Mammary microvascular endothelial cell (primary cell): Measurements from ENCODE around the gene RGP1. TPM values are rescaled to one million over a fixed set of nuclear protein-coding genes. Genes with fewer than 3 reads are reported as not detected.

Experiments used
- total RNA-seq: library from RNA; depleted of rRNA; stranded (reverse); fragments of >200 nt; gene quantifications from 2 replicates; pipeline ENCODE4 v1.2.3, GENCODE V29; 2015

RGP1 gene, protein sequence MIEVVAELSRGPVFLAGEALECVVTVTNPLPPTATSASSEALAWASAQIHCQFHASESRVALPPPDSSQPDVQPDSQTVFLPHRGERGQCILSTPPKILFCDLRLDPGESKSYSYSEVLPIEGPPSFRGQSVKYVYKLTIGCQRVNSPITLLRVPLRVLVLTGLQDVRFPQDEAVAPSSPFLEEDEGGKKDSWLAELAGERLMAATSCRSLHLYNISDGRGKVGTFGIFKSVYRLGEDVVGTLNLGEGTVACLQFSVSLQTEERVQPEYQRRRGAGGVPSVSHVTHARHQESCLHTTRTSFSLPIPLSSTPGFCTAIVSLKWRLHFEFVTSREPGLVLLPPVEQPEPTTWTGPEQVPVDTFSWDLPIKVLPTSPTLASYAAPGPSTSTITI
- 11.1 and 12.1 TPM in 2 replicates for total RNA-seq

DNA sequence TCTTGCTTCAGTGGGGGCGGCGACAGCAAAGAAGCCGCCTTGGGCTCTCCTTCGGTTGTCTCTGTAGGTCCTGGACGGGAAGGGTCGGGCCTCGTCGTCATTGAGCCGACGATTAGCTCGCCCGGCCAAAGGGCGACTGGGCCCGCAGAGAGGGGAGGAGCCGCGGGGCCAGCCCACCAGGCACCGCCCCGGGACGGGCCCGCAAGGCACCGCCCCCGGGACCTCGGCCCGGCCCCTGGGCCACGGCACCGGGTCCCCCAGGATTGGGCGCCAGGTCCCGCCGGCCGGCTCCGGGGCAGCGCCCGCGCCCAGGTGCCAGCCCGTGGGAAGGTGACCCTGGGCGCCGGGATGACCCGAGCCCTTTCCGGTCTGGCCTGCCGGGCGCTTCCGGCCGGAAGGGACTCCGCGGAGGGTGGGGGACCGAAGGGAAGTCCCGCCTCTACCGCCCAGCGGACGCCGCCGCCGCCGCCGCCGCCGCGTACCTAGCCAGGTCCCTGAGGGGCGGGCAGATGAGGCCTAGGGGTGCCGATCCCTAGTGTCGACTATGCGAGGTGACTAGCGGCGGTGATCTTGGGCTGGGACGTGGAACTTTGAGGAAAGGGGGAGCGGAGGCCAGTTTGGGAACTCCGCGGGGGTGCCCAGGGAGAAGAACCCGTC is at the start of gene RGP1, which contains the start of gene GBA2:
Gene RGP1 (plus strand): TSS at position 430 of the 657 bp plus-strand sequence. CDS start 469 bp downstream, outside the sequence.
Gene GBA2 (minus strand): TSS at position 371 of the 657 bp plus-strand sequence. CDS start 524 bp downstream, outside the sequence.

DNA sequence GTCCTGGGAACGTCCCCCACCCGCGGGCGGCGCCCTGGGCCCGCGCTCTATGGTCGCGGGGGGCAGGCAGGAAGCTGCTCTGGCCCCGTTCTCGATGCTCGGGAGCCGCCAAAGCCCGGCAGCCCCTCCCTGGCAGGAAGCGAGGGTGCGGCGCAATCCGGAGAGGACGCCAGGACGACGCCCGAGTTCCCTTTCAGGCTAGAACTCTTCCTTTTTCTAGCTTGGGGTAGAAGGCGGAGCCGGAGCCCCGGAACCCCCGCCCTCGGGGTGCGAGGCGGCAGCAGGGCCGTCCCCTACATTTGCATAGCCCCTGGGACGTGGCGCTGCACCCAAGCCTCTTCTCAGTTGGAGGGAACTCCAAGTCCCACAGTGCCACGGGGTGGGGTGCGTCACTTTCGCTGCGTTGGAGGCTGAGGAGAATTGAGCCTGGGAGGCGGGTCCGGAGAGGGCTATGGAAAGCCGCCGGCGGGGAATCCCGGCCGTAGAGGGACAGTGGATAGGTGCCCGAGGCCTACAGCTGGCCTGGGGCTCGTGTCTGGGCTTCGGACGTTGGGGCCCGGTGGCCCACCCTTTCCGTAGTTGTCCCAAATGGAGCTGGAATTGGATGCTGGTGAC is 16.8 kb upstream of the RGP1 start, which contains the start of the genes CREB3 and TLN1:
Gene CREB3 (plus strand): TSS at position 482 of the 615 bp plus-strand sequence. CDS start 107 bp downstream, at position 589.
Gene TLN1 (minus strand): TSS at position 11 of the 615 bp plus-strand sequence. CDS start 6,501 bp downstream, outside the sequence.

DNA sequence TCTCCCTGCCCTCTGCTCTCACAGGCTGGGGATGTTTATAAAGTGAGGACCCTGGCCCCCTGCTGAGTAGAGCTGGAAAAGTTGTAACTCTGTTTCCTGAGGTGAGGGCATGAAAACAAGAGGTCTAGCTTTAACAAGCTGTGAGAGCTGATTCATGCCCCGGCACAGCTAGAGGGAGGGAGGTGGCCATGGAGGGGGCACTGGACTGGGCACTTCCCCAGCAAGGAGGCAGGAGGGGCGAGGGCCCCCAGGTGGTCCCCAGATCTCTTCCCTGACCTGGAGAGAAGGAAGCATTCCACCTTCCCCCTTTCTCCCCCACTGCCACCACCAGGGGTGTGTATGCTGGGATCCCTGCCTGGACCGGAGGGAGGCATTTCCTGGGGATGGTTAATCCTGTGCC is 5.2 kb downstream of the RGP1 start, which contains the start of gene MSMP:
Gene MSMP (minus strand): TSS at position 13 of the 400 bp plus-strand sequence. CDS start 147 bp downstream, outside the sequence.

DNA sequence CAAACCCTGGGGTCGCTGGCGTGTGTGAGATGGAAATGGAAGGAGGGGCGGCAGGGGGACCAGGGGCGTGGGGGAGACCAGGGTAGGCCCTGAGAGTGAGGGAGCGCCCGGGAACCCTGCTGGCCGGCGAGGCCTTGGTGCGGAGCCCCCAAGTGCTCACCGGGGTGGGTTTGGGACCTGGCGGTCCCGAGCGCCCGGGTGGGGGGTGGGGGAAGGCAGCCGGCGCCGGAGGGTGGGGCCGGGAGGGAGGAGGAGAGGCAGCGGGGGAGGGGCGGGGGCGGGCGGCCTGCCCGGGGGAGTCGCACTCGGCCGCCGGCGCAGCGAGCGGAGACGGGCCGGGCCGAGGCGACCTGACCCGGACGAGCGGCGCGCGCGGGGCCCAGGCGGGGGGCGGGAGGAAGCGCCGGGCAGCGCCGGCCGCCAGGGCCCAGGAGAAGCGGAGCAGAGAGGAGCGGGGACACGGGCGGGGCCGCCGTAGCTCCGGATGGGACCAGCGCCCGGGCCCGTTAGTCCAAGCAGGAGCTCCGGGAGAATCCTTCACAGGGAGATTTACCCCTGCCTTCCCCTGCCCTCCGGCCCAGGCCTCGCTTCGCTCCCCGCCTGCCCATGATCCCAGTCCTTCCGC is 42.3 kb downstream of the RGP1 start, which contains the start of gene NPR2:
Gene NPR2 (plus strand): TSS at position 295 of the 625 bp plus-strand sequence. CDS start 818 bp downstream, outside the sequence.

Other genes with a start within 250 kb of the RGP1 start
- gene TESK1, start 144.0 kb upstream of the RGP1 start, total RNA-seq = 9.2 and 10.3 TPM in 2 replicates
- not detected in 2 replicates for gene CD72, start 130.9 kb upstream of the RGP1 start, total RNA-seq
- not detected in 2 replicates for gene SIT1, start 98.4 kb upstream of the RGP1 start, total RNA-seq
- gene RMRP, start 91.3 kb upstream of the RGP1 start, total RNA-seq = 1,920 and 1,967 TPM in 2 replicates
- 13.1 and 25.2 TPM in 2 replicates for gene CCDC107, start 91.0 kb upstream of the RGP1 start, total RNA-seq
- gene ARHGEF39, start 84.1 kb upstream of the RGP1 start, total RNA-seq = 3.1 and 3.5 TPM in 2 replicates
- gene CA9, start 75.4 kb upstream of the RGP1 start, total RNA-seq = not detected in 2 replicates
- 6.3 and 13.4 TPM in 2 replicates for gene TPM2, start 59.4 kb upstream of the RGP1 start, total RNA-seq
- gene TLN1, start 17.1 kb upstream of the RGP1 start, total RNA-seq = 266 and 304 TPM in 2 replicates
- 74.7 and 85.8 TPM in 2 replicates for gene CREB3, start 16.6 kb upstream of the RGP1 start, total RNA-seq
- gene GBA2, start 59 bp upstream of the RGP1 start, total RNA-seq = 26.6 and 29.1 TPM in 2 replicates
- 1.0 and 3.6 TPM in 2 replicates for gene MSMP, start 5.0 kb downstream of the RGP1 start, total RNA-seq
- 5.1 and 7.9 TPM in 2 replicates for gene NPR2, start 42.3 kb downstream of the RGP1 start, total RNA-seq
- 0.20 TPM in 1 of 2 replicates, not detected in the other for gene SPAG8, start 63.0 kb downstream of the RGP1 start, total RNA-seq
- 17.2 and 20.4 TPM in 2 replicates for gene HINT2, start 65.8 kb downstream of the RGP1 start, total RNA-seq
- gene FAM221B, start 79.4 kb downstream of the RGP1 start, total RNA-seq = not detected in 2 replicates
- 0.27 and 0.79 TPM in 2 replicates for gene TMEM8B, start 79.9 kb downstream of the RGP1 start, total RNA-seq
- not detected in 2 replicates for gene OR13J1, start 121.1 kb downstream of the RGP1 start, total RNA-seq
- 0.69 and 2.0 TPM in 2 replicates for gene HRCT1, start 156.9 kb downstream of the RGP1 start, total RNA-seq
- 26.6 and 26.8 TPM in 2 replicates for gene SPAAR, start 160.2 kb downstream of the RGP1 start, total RNA-seq
- gene OR2S2, start 208.9 kb downstream of the RGP1 start, total RNA-seq = not detected in 2 replicates